ENCODE results near the gene BAHCC1.

Gene BAHCC1

DNA sequence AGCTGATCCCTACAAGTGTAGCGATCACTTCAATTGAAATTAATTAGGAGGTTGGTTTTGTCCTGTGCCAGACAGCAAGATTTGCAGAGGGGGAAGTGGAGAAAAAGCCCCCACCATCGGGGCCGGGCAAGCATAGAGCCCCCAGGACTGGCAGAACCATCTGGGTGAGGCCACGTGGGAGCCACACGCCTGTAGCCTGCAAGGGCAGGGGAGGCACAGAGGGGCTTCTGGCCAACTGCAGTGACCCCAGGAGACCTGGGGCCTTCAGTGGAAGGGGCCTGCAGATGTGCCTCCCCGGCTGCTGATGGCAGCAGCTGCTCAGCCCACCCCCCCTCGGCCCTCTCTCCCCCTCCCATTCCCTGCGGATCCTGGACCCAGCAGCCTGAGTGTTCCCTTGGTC, 54.1 kb downstream of the BAHCC1 start:
- Histone ChIP-seq H3K36me3 (ENCODE audit: control insufficient read depth in 2 of 2, insufficient read depth in 1 of 2, low read length in 2 of 2) (peaks cover 0 to 34% of the 10 kb centered on the region in 2 experiments; a peak in 1 of 3 replicates), H3K4me3 (ENCODE audit: low read depth, low read length) (no peak overlapping the region), H3K27ac (ENCODE audit: extremely low read depth, low read depth, low read length) (no peak overlapping the region), H3K9me3 (ENCODE audit: control insufficient read depth, insufficient read depth, low read depth, low read length) (no peaks in the 10 kb centered on the region), H3K4me1 (ENCODE audit: control insufficient read depth, insufficient read depth, low read length) (no peaks in the 10 kb centered on the region)
- TF ChIP-seq ZNF585B (tag by site-specific recombination; IDR thresholded peaks at IDR 0.05) (no peak), ZNF404 (tag by site-specific recombination; IDR thresholded peaks at IDR 0.05) (no peak), REST (tag by site-specific recombination; IDR thresholded peaks at IDR 0.05) (no peak), ZNF777 (tag by site-specific recombination; IDR thresholded peaks at IDR 0.05; ENCODE audit: borderline replicate concordance) (no peak), ZNF530 (tag by site-specific recombination; IDR thresholded peaks at IDR 0.05; ENCODE audit: low read depth) (no peak), ZBTB49 (tag by site-specific recombination; IDR thresholded peaks at IDR 0.05; ENCODE audit: low read depth) (no peak), ZNF629 (tag by site-specific recombination; IDR thresholded peaks at IDR 0.05) (no peak), IKZF3 (tag by site-specific recombination; IDR thresholded peaks at IDR 0.05) (no peak), ZNF121 (tag by site-specific recombination; IDR thresholded peaks at IDR 0.05) (no peak), KLF16 (tag by site-specific recombination; IDR thresholded peaks at IDR 0.05) (no peak)
- TF ChIP-seq, protein P1, sequence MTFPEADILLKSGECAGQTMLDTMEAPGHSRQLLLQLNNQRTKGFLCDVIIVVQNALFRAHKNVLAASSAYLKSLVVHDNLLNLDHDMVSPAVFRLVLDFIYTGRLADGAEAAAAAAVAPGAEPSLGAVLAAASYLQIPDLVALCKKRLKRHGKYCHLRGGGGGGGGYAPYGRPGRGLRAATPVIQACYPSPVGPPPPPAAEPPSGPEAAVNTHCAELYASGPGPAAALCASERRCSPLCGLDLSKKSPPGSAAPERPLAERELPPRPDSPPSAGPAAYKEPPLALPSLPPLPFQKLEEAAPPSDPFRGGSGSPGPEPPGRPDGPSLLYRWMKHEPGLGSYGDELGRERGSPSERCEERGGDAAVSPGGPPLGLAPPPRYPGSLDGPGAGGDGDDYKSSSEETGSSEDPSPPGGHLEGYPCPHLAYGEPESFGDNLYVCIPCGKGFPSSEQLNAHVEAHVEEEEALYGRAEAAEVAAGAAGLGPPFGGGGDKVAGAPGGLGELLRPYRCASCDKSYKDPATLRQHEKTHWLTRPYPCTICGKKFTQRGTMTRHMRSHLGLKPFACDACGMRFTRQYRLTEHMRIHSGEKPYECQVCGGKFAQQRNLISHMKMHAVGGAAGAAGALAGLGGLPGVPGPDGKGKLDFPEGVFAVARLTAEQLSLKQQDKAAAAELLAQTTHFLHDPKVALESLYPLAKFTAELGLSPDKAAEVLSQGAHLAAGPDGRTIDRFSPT (tag by site-specific recombination; IDR thresholded peaks at IDR 0.05), result no peak
- TF ChIP-seq, protein P2, sequence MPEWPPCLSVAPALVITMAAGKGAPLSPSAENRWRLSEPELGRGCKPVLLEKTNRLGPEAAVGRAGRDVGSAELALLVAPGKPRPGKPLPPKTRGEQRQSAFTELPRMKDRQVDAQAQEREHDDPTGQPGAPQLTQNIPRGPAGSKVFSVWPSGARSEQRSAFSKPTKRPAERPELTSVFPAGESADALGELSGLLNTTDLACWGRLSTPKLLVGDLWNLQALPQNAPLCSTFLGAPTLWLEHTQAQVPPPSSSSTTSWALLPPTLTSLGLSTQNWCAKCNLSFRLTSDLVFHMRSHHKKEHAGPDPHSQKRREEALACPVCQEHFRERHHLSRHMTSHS (tag by site-specific recombination; IDR thresholded peaks at IDR 0.05), result no peak
- TF ChIP-seq, protein P3, sequence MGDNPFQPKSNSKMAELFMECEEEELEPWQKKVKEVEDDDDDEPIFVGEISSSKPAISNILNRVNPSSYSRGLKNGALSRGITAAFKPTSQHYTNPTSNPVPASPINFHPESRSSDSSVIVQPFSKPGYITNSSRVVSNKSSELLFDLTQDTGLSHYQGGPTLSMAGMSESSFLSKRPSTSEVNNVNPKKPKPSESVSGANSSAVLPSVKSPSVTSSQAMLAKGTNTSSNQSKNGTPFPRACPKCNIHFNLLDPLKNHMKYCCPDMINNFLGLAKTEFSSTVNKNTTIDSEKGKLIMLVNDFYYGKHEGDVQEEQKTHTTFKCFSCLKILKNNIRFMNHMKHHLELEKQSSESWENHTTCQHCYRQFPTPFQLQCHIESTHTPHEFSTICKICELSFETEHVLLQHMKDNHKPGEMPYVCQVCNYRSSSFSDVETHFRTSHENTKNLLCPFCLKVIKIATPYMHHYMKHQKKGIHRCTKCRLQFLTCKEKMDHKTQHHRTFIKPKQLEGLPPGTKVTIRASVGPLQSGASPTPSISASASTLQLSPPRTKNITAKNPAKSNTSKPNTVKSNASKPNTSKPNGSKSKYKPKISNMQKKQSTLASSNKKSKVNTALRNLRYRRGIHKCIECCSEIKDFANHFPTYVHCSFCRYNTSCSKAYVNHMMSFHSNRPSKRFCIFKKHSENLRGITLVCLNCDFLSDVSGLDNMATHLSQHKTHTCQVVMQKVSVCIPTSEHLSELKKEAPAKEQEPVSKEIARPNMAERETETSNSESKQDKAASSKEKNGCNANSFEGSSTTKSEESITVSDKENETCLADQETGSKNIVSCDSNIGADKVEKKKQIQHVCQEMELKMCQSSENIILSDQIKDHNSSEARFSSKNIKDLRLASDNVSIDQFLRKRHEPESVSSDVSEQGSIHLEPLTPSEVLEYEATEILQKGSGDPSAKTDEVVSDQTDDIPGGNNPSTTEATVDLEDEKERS (tag by site-specific recombination; IDR thresholded peaks at IDR 0.05), result no peak
- CTCF ChIA-PET, result interaction anchor here (1.9 kb wide), 1 partner anchor 9 kb away, joined by 14 read pairs; no protein-coding TSS in a partner anchor
- POLR2A ChIA-PET, result no interaction called here

Data from HEK293 (cell line).